ENCODE measurements around the gene CPS1.

Gene CPS1

DNA sequence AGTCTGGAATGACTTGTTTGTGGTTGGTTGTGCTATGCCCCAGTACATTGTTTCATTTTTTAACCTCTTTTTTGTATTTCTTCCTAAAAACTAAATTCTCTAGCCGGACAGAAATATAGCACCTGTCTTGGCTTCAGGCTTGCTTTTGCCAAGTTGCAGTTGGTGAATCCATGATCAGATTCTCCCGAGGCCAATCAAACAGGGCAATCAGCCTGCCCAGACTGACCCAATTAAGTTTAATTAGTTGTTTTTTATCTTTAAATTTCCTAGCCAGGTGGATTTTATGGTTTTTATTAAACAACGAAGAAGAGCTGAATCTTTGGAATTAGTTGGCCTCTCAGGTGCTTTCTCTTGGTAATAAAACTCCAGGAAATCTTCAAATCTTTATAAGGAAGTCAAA, 162.1 kb downstream of the CPS1 start:
- Histone ChIP-seq H3K4me3 (ENCODE audit: low read depth, low read length) (no peak overlapping the region), H3K36me3 (no peaks in the 10 kb centered on the region), H3K27ac (no peak overlapping the region), H3K9me3 (ENCODE audit: severe bottlenecking) (no peaks in the 10 kb centered on the region), H3K27me3 (ENCODE audit: insufficient read depth, low read depth, severe bottlenecking) (no peaks in the 10 kb centered on the region)
- TF ChIP-seq, protein P1, sequence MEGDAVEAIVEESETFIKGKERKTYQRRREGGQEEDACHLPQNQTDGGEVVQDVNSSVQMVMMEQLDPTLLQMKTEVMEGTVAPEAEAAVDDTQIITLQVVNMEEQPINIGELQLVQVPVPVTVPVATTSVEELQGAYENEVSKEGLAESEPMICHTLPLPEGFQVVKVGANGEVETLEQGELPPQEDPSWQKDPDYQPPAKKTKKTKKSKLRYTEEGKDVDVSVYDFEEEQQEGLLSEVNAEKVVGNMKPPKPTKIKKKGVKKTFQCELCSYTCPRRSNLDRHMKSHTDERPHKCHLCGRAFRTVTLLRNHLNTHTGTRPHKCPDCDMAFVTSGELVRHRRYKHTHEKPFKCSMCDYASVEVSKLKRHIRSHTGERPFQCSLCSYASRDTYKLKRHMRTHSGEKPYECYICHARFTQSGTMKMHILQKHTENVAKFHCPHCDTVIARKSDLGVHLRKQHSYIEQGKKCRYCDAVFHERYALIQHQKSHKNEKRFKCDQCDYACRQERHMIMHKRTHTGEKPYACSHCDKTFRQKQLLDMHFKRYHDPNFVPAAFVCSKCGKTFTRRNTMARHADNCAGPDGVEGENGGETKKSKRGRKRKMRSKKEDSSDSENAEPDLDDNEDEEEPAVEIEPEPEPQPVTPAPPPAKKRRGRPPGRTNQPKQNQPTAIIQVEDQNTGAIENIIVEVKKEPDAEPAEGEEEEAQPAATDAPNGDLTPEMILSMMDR (IDR thresholded peaks at IDR 0.05; ENCODE audit: low read depth, low read length), result no peak
- no peak for DNase-seq

DNA sequence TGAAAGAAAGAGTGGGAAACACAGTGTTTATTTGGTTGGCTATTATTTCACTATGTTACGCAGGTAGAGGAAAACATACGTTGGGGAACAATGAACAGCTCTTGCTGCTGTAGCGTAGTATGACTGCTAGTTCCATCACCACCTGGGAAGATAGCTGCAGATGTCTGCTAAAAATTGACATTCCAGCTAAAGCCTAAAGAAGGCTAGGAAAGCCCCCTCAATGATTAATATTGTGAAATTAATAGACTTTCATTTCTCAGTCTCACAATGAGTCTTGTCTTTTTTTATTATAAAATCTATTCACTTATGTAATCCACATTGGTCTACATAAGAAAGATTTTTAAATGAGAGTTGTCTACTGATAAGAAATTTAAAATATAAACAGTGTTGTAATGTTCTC, 165.7 kb downstream of the CPS1 start:
- TF ChIP-seq, protein P1 (IDR thresholded peaks at IDR 0.05; ENCODE audit: low read depth, low read length), result no peak
- no peak overlapping the region for H3K27ac ChIP-seq

DNA sequence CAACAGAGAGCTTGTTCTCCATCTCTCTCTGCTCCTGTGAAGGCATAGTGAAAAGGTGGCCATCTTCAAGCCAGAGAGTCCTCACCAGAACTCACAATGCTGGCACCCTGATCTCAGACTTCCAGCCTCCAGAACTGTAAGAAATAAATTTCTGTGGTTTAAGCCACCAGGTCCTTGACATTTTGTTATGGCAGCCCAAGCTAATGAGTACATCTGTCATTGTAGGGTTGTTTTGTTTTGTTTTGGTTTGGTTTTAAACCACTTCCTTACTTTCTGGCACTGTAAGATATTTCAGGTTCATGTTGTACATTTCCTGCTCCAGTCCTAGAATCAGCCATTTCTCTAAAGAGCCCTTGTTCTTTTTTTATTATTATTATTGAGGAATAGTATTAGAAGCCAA, 171.2 kb downstream of the CPS1 start:
- no peaks in the 10 kb centered on the region for H3K9me3 ChIP-seq (ENCODE audit: severe bottlenecking)
- H3K36me3 ChIP-seq, result no peaks in the 10 kb centered on the region
- H3K27me3 ChIP-seq (ENCODE audit: insufficient read depth, low read depth, severe bottlenecking), result no peaks in the 10 kb centered on the region
- TF ChIP-seq, protein P1 (IDR thresholded peaks at IDR 0.05; ENCODE audit: low read depth, low read length), result no peak
- no peak overlapping the region for H3K27ac ChIP-seq
- DNase-seq, result no peak
- H3K4me3 ChIP-seq (ENCODE audit: low read depth, low read length), result no peak overlapping the region

More for the DNA sequence above, 165.7 kb downstream of the CPS1 start:
- Histone ChIP-seq H3K36me3 (no peaks in the 10 kb centered on the region), H3K27me3 (ENCODE audit: insufficient read depth, low read depth, severe bottlenecking) (no peaks in the 10 kb centered on the region), H3K9me3 (ENCODE audit: severe bottlenecking) (no peaks in the 10 kb centered on the region), H3K4me3 (ENCODE audit: low read depth, low read length) (no peak overlapping the region)
- no peak for DNase-seq

Measured in WERI-Rb-1 (cell line).